RWPE2 (cell line): ENCODE data around the gene NCOA6.

Source experiments
- ATAC-seq: fragments of 200-7000 bp; cut with Tn5 transposase; 3 replicates; pipeline ENCODE4 v1.9.1; 2021; ENCODE audit warnings: low read depth
- DNase-seq: peaks from one replicate; pipeline ENCODE4 v3.0.0-alpha.2; 2020; ENCODE audit warnings: low spot score
- H3K27ac ChIP-seq: fragments of 450-650 bp; 2 replicates; pipeline ENCODE4 v1.5.1; 2017; ENCODE audit warnings: mild to moderate bottlenecking; ENCODE audit not compliant: poor library complexity, severe bottlenecking
- H3K27me3 ChIP-seq: fragments of 250-450 bp; sonication (Bioruptor Pico); 2 replicates; pipeline ENCODE4 v1.5.1; 2021; ENCODE audit warnings: mild to moderate bottlenecking, moderate library complexity; ENCODE audit not compliant: insufficient read depth, poor library complexity, severe bottlenecking
- H3K36me3 ChIP-seq: fragments of 250-450 bp; sonication (Bioruptor Pico); 2 replicates; pipeline ENCODE4 v1.5.1; 2020; ENCODE audit warnings: low read depth, mild to moderate bottlenecking, moderate library complexity
- H3K4me1 ChIP-seq: fragments of 250-450 bp; sonication (Bioruptor Pico); 2 replicates; pipeline ENCODE4 v1.5.1; 2021; ENCODE audit warnings: mild to moderate bottlenecking, moderate library complexity; ENCODE audit not compliant: insufficient read depth, poor library complexity, severe bottlenecking
- H3K4me3 ChIP-seq: fragments of 250-450 bp; sonication (Bioruptor Pico); 2 replicates; pipeline ENCODE4 v1.5.1; 2021; ENCODE audit warnings: mild to moderate bottlenecking, moderate library complexity; ENCODE audit not compliant: severe bottlenecking
- H3K9me3 ChIP-seq: fragments of 250-450 bp; sonication (Bioruptor Pico); 2 replicates; pipeline ENCODE4 v1.5.1; 2021; ENCODE audit warnings: mild to moderate bottlenecking, moderate library complexity; ENCODE audit not compliant: severe bottlenecking
- CTCF ChIP-seq: fragments of 450-650 bp; IDR thresholded peaks from one replicate; pipeline ENCODE4 v1.5.1; 2017; ENCODE audit warnings: mild to moderate bottlenecking, moderate library complexity; ENCODE audit not compliant: poor library complexity, severe bottlenecking

Gene NCOA6

GRCh38 chr20:34746674-34747073 is 78.8 kb downstream of the NCOA6 start:
- no peaks in the 10 kb centered on the region for H3K4me1 ChIP-seq
- ATAC-seq (no peak), DNase-seq (no peak)
- no peaks in the 10 kb centered on the region for H3K27me3 ChIP-seq
- TF ChIP-seq CTCF, result no peak
- H3K9me3 ChIP-seq, result no peaks in the 10 kb centered on the region
- H3K27ac ChIP-seq, result no peak overlapping the region
- peaks cover 95% of the 10 kb centered on the region for H3K36me3 ChIP-seq
- no peak overlapping the region for H3K4me3 ChIP-seq

GRCh38 chr20:34744847-34745246 is 80.6 kb downstream of the NCOA6 start:
- Histone ChIP-seq H3K4me3 (no peak overlapping the region), H3K27ac (no peak overlapping the region), H3K9me3 (no peaks in the 10 kb centered on the region), H3K36me3 (peaks cover 79% of the 10 kb centered on the region), H3K4me1 (no peaks in the 10 kb centered on the region), H3K27me3 (no peaks in the 10 kb centered on the region)
- no peak for TF ChIP-seq CTCF
- ATAC-seq (0 out of 3 replicates have a peak, but pooled peaks have one; percentile 5), DNase-seq (no peak)

- Histone ChIP-seq H3K36me3 (peaks cover 75% of the 10 kb centered on the region), H3K4me3 (no peak overlapping the region), H3K27me3 (no peaks in the 10 kb centered on the region), H3K4me1 (no peaks in the 10 kb centered on the region), H3K9me3 (no peaks in the 10 kb centered on the region), H3K27ac (no peak overlapping the region)
- DNase-seq, result no peak
- no peak for ATAC-seq
- TF ChIP-seq CTCF, result no peak
Observed at GRCh38 chr20:34744340-34744739, 81.1 kb downstream of the NCOA6 start.

GRCh38 chr20:34743039-34743438 is 82.4 kb downstream of the NCOA6 start:
- Histone ChIP-seq H3K9me3 (no peaks in the 10 kb centered on the region), H3K27me3 (no peaks in the 10 kb centered on the region), H3K4me1 (no peaks in the 10 kb centered on the region), H3K27ac (no peak overlapping the region), H3K4me3 (no peak overlapping the region), H3K36me3 (peaks cover 71% of the 10 kb centered on the region)
- ATAC-seq, result no peak
- TF ChIP-seq CTCF, result no peak
- no peak for DNase-seq

GRCh38 chr20:34736106-34736735 is 89.2 kb downstream of the NCOA6 start:
- H3K36me3 ChIP-seq, result peaks cover 51% of the 10 kb centered on the region

More at GRCh38 chr20:34736106-34736735, 89.2 kb downstream of the NCOA6 start:
- Histone ChIP-seq H3K9me3 (no peaks in the 10 kb centered on the region), H3K4me3 (no peak overlapping the region), H3K4me1 (no peaks in the 10 kb centered on the region), H3K27ac (no peak overlapping the region), H3K27me3 (no peaks in the 10 kb centered on the region)
- no peak for DNase-seq
- ATAC-seq, result no peak
- TF ChIP-seq CTCF, result no peak
